Astrocyte (in vitro differentiated cells and primary cell): ENCODE results near the gene HSPG2. TPM values are rescaled to one million over a fixed set of nuclear protein-coding genes. Genes with fewer than 3 reads are reported as not detected.

Source experiments
- DNase-seq: peaks from one replicate; pipeline ENCODE4 v3.0.0-alpha.2; 2010; ENCODE audit warnings: low read depth
- FAIRE-seq: peaks from 2 replicates; lab custom pipeline; 2011; peaks lifted over from hg19 to GRCh38; lab: Jason Lieb, UNC
- H2AFZ ChIP-seq: 2 replicates; pipeline ENCODE4 v1.6.0; 2012; ENCODE audit warnings: low read depth, low read length, inconsistent platforms
- H3K27ac ChIP-seq: 2 replicates; pipeline ENCODE4 v1.5.1; 2011; ENCODE audit warnings: low read depth, low read length, inconsistent platforms
- H3K27me3 ChIP-seq: 2 replicates; pipeline ENCODE4 v1.6.0; 2011; ENCODE audit warnings: low read length, inconsistent platforms; ENCODE audit not compliant: insufficient read depth
- H3K36me3 ChIP-seq: 2 replicates; pipeline ENCODE4 v1.5.1; 2011; ENCODE audit warnings: low read length, inconsistent platforms; ENCODE audit not compliant: insufficient read depth
- H3K4me1 ChIP-seq: 2 replicates; pipeline ENCODE4 v1.5.1; 2011; ENCODE audit warnings: low read length, inconsistent platforms; ENCODE audit not compliant: insufficient read depth
- H3K4me2 ChIP-seq: 2 replicates; pipeline ENCODE4 v1.6.0; 2012; ENCODE audit warnings: low read length, inconsistent platforms
- H3K4me3 ChIP-seq: 2 replicates; pipeline ENCODE4 v1.5.1; 2011; ENCODE audit warnings: low read depth, mild to moderate bottlenecking, low read length, inconsistent platforms; ENCODE audit not compliant: insufficient read depth
- H3K79me2 ChIP-seq: 2 replicates; pipeline ENCODE4 v1.6.0; 2012; ENCODE audit warnings: mild to moderate bottlenecking, low read length, inconsistent platforms; ENCODE audit not compliant: insufficient read depth
- H3K9ac ChIP-seq: 2 replicates; pipeline ENCODE4 v1.6.0; 2012; ENCODE audit warnings: mild to moderate bottlenecking, low read length, inconsistent platforms
- H3K9me3 ChIP-seq: 2 replicates; pipeline ENCODE4 v1.5.1; 2012; ENCODE audit warnings: low read depth, mild to moderate bottlenecking, low read length, inconsistent platforms; ENCODE audit not compliant: insufficient read depth
- H4K20me1 ChIP-seq: 2 replicates; pipeline ENCODE4 v1.6.0; 2012; ENCODE audit warnings: low read length, inconsistent platforms; ENCODE audit not compliant: insufficient read depth
- H3K27ac Mint-ChIP-seq: one replicate; pipeline ENCODE4 v1.8.0; 2021; ENCODE audit warnings: mild to moderate bottlenecking, mixed read lengths; ENCODE audit not compliant: unreplicated experiment
- H3K27me3 Mint-ChIP-seq: one replicate; pipeline ENCODE4 v1.8.0; 2021; ENCODE audit warnings: low read depth, mixed read lengths; ENCODE audit not compliant: unreplicated experiment
- H3K36me3 Mint-ChIP-seq: one replicate; pipeline ENCODE4 v1.8.0; 2021; ENCODE audit warnings: low read depth, mixed read lengths; ENCODE audit not compliant: unreplicated experiment
- H3K4me1 Mint-ChIP-seq: one replicate; pipeline ENCODE4 v1.8.0; 2021; ENCODE audit warnings: low read depth, mixed read lengths; ENCODE audit not compliant: unreplicated experiment
- H3K4me3 Mint-ChIP-seq: one replicate; pipeline ENCODE4 v1.8.0; 2021; ENCODE audit warnings: mild to moderate bottlenecking, moderate library complexity, mixed read lengths; ENCODE audit not compliant: unreplicated experiment
- H3K9me3 Mint-ChIP-seq: one replicate; pipeline ENCODE4 v1.8.0; 2021; ENCODE audit warnings: mild to moderate bottlenecking, mixed read lengths; ENCODE audit not compliant: unreplicated experiment
- CTCF ChIP-seq: IDR thresholded peaks from 2 replicates; pipeline ENCODE4 v1.5.1; 2011; ENCODE audit warnings: low read depth, mild to moderate bottlenecking, inconsistent platforms, low read length, moderate library complexity; ENCODE audit not compliant: insufficient read depth
- EZH2 ChIP-seq: IDR thresholded peaks from 2 replicates; pipeline ENCODE4 v1.6.1; 2012; ENCODE audit warnings: mild to moderate bottlenecking, low read length, inconsistent platforms; ENCODE audit not compliant: insufficient read depth
- total RNA-seq: library from RNA; stranded (reverse); gene quantifications from 2 replicates; pipeline ENCODE4 v1.2.1, GENCODE V29; 2021

HSPG2 gene
- total RNA-seq, 1 donor from 2014 or later, result 249 TPM

- Mint-ChIP-seq H3K9me3 (no peaks in the 10 kb centered on the region), H3K27ac (no peak overlapping the region), H3K36me3 (peaks cover 32% of the 10 kb centered on the region), H3K4me3 (no peak overlapping the region), H3K4me1 (no peaks in the 10 kb centered on the region), H3K27me3 (no peaks in the 10 kb centered on the region)
- Histone ChIP-seq H2AFZ (no peak overlapping the region), H3K9me3 (no peaks in the 10 kb centered on the region), H3K27me3 (no peaks in the 10 kb centered on the region), H3K79me2 (no peaks in the 10 kb centered on the region), H3K9ac (no peak overlapping the region), H3K27ac (no peak overlapping the region), H3K4me1 (no peaks in the 10 kb centered on the region), H3K4me2 (no peak overlapping the region), H3K36me3 (peaks cover 13% of the 10 kb centered on the region), H4K20me1 (peaks cover 12% of the 10 kb centered on the region), H3K4me3 (no peak overlapping the region)
- DNase-seq (no peak), FAIRE-seq (no peak)
- TF ChIP-seq EZH2, result no peak
- TF ChIP-seq CTCF, result no peak
Observed at GRCh38 chr1:21824926-21825325, 112.2 kb downstream of the HSPG2 start.

DNA sequence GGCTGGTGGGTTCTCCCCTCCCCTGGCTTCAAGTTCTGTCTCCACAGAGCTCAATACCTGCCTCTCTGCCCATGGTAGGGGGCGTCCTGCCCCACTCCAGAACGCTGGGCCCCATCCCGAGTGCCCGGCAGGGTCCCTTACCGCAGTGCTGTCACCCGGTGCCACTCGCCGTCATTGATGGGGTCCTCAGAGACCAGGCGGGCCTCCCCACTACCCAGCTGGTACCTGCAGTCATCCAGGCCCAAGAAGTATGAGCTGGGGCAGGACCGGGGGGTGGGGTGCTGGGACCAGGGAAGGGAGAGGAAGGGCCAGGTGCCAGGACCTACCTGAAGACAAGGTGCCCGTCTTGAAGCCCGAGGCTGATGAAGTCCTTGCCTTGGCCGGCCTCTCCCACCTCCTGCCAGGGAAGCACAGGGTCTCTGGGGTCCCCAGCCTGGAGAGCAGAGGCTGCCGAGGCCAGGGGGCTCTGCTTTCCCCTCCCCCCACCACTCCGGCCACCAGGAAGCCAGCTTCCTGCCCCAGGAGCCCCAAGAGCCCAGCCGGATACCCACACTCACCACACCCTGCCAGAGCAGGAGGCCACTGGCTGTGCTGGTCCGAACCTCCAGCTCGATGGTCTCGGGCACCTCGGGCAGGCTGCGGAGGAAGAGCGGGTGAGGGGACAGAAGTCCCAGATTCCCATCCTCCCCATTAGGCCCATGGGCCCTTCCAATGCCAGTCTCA is 113.0 kb downstream of the HSPG2 start:
- H4K20me1 ChIP-seq, result peaks cover 12% of the 10 kb centered on the region
- DNase-seq (no peak), FAIRE-seq (no peak)
- peaks cover 13% of the 10 kb centered on the region for H3K36me3 ChIP-seq
- H3K4me2 ChIP-seq, result no peak overlapping the region
- H3K9me3 Mint-ChIP-seq, result no peaks in the 10 kb centered on the region
- no peak overlapping the region for H2AFZ ChIP-seq
- no peak overlapping the region for H3K9ac ChIP-seq
- H3K27me3 ChIP-seq, result no peaks in the 10 kb centered on the region
- no peaks in the 10 kb centered on the region for H3K79me2 ChIP-seq
- H3K4me1 ChIP-seq, result no peaks in the 10 kb centered on the region
- H3K4me3 Mint-ChIP-seq, result no peak overlapping the region
- no peak for TF ChIP-seq EZH2
- TF ChIP-seq CTCF, result no peak
- no peak overlapping the region for H3K27ac ChIP-seq
- no peaks in the 10 kb centered on the region for H3K9me3 ChIP-seq
- H3K4me1 Mint-ChIP-seq, result no peaks in the 10 kb centered on the region
- H3K36me3 Mint-ChIP-seq, result peaks cover 35% of the 10 kb centered on the region
- no peak overlapping the region for H3K27ac Mint-ChIP-seq
- H3K4me3 ChIP-seq, result no peak overlapping the region
- H3K27me3 Mint-ChIP-seq, result no peaks in the 10 kb centered on the region

DNA sequence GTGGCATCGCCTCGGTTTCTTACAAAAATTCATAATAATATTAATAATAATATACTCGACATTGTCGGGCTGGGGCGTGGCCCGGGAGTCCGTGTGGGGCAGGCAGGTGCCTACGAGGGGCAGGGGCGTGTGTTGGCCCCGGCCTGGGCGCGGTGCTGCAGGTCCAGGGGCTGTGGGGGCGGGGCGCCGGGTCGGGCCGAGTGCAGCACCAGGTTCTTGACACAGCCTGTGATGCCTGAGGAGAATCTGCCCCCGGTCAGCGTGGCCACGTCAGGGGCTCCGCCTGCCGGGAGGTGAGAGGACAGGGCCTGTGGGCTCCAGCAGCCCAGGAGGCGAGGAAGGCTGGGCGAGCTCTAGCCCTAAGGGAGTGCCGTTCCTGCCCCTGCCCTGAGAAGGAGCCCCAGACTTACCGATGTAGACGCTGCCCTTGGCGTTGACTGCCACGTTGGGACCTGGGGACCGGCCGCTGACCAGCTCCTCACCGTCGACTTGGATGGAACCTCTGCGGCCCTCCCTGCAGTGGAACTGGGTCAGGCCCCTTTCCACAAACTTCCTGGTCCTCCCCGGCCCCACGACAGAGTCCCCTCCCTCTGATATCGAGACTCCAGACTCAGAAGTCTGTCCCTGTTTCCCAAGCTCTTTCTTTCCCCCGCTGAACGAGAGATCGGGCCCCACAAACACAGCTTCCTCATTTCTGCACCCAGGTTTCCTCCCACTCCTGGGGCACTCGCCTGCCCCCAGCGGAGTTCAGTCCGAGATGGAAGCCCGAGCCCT is 113.7 kb downstream of the HSPG2 start:
- no peaks in the 10 kb centered on the region for H3K27me3 ChIP-seq
- Mint-ChIP-seq H3K36me3 (peaks cover 33% of the 10 kb centered on the region), H3K27ac (no peak overlapping the region), H3K9me3 (no peaks in the 10 kb centered on the region), H3K4me3 (no peak overlapping the region), H3K27me3 (no peaks in the 10 kb centered on the region), H3K4me1 (peaks cover 3% of the 10 kb centered on the region)
- no peak overlapping the region for H2AFZ ChIP-seq
- FAIRE-seq, result no peak
- H3K79me2 ChIP-seq, result no peaks in the 10 kb centered on the region
- no peak for DNase-seq
- TF ChIP-seq CTCF, result no peak
- no peak for TF ChIP-seq EZH2
- no peak overlapping the region for H3K4me3 ChIP-seq
- H3K9ac ChIP-seq, result no peak overlapping the region
- H3K9me3 ChIP-seq, result no peaks in the 10 kb centered on the region
- H3K4me1 ChIP-seq, result no peaks in the 10 kb centered on the region
- H3K36me3 ChIP-seq, result peaks cover 12% of the 10 kb centered on the region
- H3K4me2 ChIP-seq, result no peak overlapping the region
- peaks cover 12% of the 10 kb centered on the region for H4K20me1 ChIP-seq
- H3K27ac ChIP-seq, result no peak overlapping the region
